Pancreas (tissue), 10 donors: ENCODE results near the gene PEA15. TPM values are rescaled to one million over a fixed set of nuclear protein-coding genes. Genes with fewer than 3 reads are reported as not detected.

Source experiments
- ATAC-seq, 4 donors: fragments of 200-7000 bp; cut with Tn5 transposase; one replicate each; pipeline versions ENCODE4 v1.8.0 to v1.9.1; 2020; ENCODE audit warnings: mild to moderate bottlenecking in 4 of 4, moderate library complexity in 4 of 4
- DNase-seq, 6 donors: peaks; one replicate each; pipeline ENCODE4 v3.0.0-alpha.2; 2020
- FAIRE-seq: peaks from 2 replicates; lab custom pipeline; 2012; peaks lifted over from hg19 to GRCh38; lab: Jason Lieb, UNC
- H3K27ac ChIP-seq, 4 donors: fragments of 200-600 bp; sonication (generic); 1 replicate in 3 of 4; 2 replicates in 1 of 4; pipeline versions ENCODE4 v1.5.0 to v1.8.0; 2020
- H3K27me3 ChIP-seq, 4 donors: fragments of 200-600 bp; one replicate each; pipeline ENCODE4 v1.8.0; 2021
- H3K36me3 ChIP-seq, 3 donors: fragments of 200-600 bp; sonication (generic) in 1 of 3; one replicate each; pipeline versions ENCODE4 v1.5.0 to v1.8.0; 2020 to 2021
- H3K4me1 ChIP-seq, 3 donors: fragments of 200-600 bp; one replicate each; pipeline ENCODE4 v1.8.0; 2021
- H3K4me3 ChIP-seq, 4 donors: fragments of 200-600 bp; sonication (generic) in 2 of 4; one replicate each; pipeline versions ENCODE4 v1.5.0 to v1.8.0; 2020 to 2021
- H3K9me3 ChIP-seq, 4 donors: fragments of 200-600 bp; one replicate each; pipeline ENCODE4 v1.8.0; 2021
- WGBS, 2 donors: extraction: QIAGEN DNeasy Blood & Tissue Kit; methylation state at CpG; one replicate each; pipeline ENCODE4 v1.1.7; 2013; 5-methylcytosine and 5-hydroxymethylcytosine counted together
- intact Hi-C, 3 donors: fragments of 100-400 bp; cut with DNase I; formaldehyde crosslinking; loops; one replicate each; pipeline versions ENCODE4 v1.11.1 to v1.14.2; 2022
- polyA plus RNA-seq, 2 donors: library from polyadenylated mRNA; stranded (reverse); fragments of 200-250 nt; gene quantifications; one replicate each; pipeline ENCODE4 v1.2.3, GENCODE V29; 2013
- total RNA-seq, 6 donors: library from RNA; stranded (reverse); fragmentation: NEBNext Ultra II Directional in 4 of 6; extraction: Animal tissue kit (Norgen Biotek cat#: 25700) in 4 of 6; gene quantifications; one replicate each; pipeline versions ENCODE4 v1.2.1 to v1.2.4, GENCODE V29; 2021 to 2023
- TF ChIP-seq, protein P1 (sequence below), 4 donors: fragments of 200-600 bp; sonication (generic) in 3 of 4; IDR thresholded peaks; one replicate each; pipeline versions ENCODE4 v1.5.0 to v1.8.0; 2021; ENCODE audit warnings: antibody characterized with exemption in 4 of 4
- donor health status: healthy with polysubstance abuse.
- donor health status: DM: no; HTN: no; CAD: no; lungs with moderate emphysema.
- donor health status: DM: no; HTN: no; CAD: no.
- donor health status: control.
- donor health status: control.
- donor health status: Bipolar disorder and iron deficiency.
- donor health status: DM: yes; HTN: yes; CAD: no.
- donor health status: DM: no; HTN: no; CAD: no.
- donor health status: DM: no; HTN: no; CAD: no.
- donor health status: DM: yes; HTN: yes; CAD: no.

Gene PEA15
- total and polyA plus RNA-seq, 8 donors: 15.0 to 52.3 (median 30.7) TPM

DNA sequence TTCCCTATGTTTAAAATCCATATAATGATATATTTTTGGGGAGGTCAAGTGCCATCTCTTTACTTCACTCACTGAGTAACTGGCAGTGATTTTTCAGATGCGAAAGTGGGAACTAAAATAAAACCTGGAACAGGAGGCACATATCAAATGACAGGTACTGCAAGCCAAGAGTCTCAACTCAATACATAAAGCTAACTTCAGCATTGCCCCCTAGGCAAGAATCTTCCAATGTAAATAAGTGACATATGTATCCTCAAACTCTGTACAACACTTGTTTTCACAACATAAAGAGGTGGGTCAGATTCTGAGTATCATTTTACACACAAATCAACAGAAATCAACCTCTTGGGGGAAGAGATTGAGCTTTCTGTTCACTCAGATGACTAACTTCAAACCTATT is 39.0 kb downstream of the PEA15 start:
- TF ChIP-seq, protein P1, sequence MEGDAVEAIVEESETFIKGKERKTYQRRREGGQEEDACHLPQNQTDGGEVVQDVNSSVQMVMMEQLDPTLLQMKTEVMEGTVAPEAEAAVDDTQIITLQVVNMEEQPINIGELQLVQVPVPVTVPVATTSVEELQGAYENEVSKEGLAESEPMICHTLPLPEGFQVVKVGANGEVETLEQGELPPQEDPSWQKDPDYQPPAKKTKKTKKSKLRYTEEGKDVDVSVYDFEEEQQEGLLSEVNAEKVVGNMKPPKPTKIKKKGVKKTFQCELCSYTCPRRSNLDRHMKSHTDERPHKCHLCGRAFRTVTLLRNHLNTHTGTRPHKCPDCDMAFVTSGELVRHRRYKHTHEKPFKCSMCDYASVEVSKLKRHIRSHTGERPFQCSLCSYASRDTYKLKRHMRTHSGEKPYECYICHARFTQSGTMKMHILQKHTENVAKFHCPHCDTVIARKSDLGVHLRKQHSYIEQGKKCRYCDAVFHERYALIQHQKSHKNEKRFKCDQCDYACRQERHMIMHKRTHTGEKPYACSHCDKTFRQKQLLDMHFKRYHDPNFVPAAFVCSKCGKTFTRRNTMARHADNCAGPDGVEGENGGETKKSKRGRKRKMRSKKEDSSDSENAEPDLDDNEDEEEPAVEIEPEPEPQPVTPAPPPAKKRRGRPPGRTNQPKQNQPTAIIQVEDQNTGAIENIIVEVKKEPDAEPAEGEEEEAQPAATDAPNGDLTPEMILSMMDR (IDR thresholded peaks at IDR 0.05): no peak
- H3K9me3 ChIP-seq: no peaks in the 10 kb centered on the region
- H3K27ac ChIP-seq: no peak overlapping the region
- 39 to 57% methylated on average over 1 of the region's 1 CpG for WGBS, 2 donors
- peaks cover 0 to 22% (median 4%) of the 10 kb centered on the region in 3 donors for H3K36me3 ChIP-seq
- DNase-seq: no peak
- H3K4me1 ChIP-seq: peaks cover 8 to 24% (median 16%) of the 10 kb centered on the region in 3 donors
- no peak for ATAC-seq
- no peak overlapping the region for H3K4me3 ChIP-seq
- H3K27me3 ChIP-seq: no peaks in the 10 kb centered on the region
- intact Hi-C loops: no loop called here
- FAIRE-seq: no peak

DNA sequence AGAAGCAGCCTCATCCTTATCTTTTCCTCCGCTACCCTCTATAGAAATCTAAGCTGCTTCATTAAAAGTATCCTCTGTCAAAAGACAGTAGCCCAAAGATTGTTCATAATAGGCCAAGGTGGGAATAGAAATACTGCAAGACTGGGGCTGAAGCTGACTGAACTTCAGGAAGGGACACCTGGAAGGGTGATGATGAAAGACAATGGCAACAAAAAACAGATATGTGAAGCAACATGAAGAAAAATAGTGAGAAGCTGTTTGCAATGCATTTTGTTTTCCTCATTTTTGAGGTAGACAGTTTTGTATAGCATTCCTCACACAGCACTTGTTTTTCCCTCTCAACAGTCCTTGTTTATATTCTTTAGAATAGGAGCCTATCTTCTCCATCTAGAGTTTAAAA is 40.2 kb downstream of the PEA15 start:
- Histone ChIP-seq H3K4me1 (peaks cover 8 to 24% (median 16%) of the 10 kb centered on the region in 3 donors), H3K9me3 (no peaks in the 10 kb centered on the region), H3K27ac (no peak overlapping the region), H3K36me3 (peaks cover 0 to 13% (median 0%) of the 10 kb centered on the region in 3 donors), H3K27me3 (no peaks in the 10 kb centered on the region), H3K4me3 (no peak overlapping the region)
- FAIRE-seq (no peak), ATAC-seq (no peak), DNase-seq (no peak)
- intact Hi-C loops: no loop called here
- TF ChIP-seq, protein P1 (IDR thresholded peaks at IDR 0.05): no peak
- WGBS, 2 donors: 44 to 47% methylated on average over 1 of the region's 1 CpG

DNA sequence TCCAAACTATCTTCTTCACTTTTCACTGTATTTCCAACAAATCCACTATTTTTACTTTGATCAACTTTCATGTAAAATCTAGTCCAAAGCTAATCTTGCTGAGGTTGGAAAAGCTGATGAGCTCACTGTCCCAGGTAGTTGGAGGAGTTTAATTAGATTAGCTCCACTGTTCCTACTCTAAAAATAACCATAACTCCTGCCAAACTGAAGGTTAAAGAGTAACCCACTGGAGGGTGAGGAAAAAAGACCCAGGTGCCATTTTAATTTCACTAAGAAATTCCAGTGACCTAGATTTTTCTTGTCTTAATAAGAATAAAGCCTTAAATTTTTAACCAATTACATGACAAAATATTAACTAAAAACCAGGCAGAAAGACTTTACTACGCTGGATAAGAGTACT is 41.9 kb downstream of the PEA15 start:
- no peak overlapping the region for H3K4me3 ChIP-seq
- ATAC-seq (peak; percentile 70 to 89 (median 84)), DNase-seq (peak in 1 of 6 donors; percentile 18), FAIRE-seq (no peak)
- no peaks in the 10 kb centered on the region for H3K27me3 ChIP-seq
- H3K36me3 ChIP-seq: peaks cover 0 to 6% (median 0%) of the 10 kb centered on the region in 3 donors
- 40 to 67% methylated on average over 1 of the region's 1 CpG for WGBS, 2 donors
- no peaks in the 10 kb centered on the region for H3K9me3 ChIP-seq
- H3K4me1 ChIP-seq: peaks cover 11 to 38% (median 25%) of the 10 kb centered on the region in 3 donors
- TF ChIP-seq, protein P1 (IDR thresholded peaks at IDR 0.05): no peak
- intact Hi-C loops: no loop called here
- H3K27ac ChIP-seq: peak overlapping the region in 3 of 4 donors; percentile 41 to 69 (median 69)

DNA sequence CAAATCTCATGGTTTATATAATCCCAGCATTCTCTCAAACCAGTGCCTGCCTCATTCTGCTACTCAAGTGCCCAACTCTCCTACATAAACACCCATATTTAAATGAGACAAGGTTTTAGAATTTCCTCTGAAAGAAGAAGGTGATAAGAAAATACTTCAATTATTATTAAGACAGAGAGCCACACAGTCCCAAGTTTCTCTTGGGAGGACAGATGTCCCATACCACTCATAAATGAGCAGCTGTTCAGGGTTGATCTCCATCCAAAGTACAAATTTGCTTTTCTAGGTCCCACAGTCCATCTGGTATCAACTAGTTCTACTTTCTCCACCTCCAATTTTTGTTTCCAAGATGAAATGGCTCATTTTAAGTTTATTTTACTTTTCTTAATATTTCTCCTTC is 45.8 kb downstream of the PEA15 start:
- ATAC-seq (no peak), DNase-seq (no peak), FAIRE-seq (no peak)
- TF ChIP-seq, protein P1 (IDR thresholded peaks at IDR 0.05): no peak
- Histone ChIP-seq H3K36me3 (no peaks in the 10 kb centered on the region), H3K4me3 (no peak overlapping the region), H3K27ac (peak overlapping the region in 1 of 4 donors; percentile 1), H3K4me1 (peaks cover 12 to 33% (median 25%) of the 10 kb centered on the region in 3 donors), H3K27me3 (no peaks in the 10 kb centered on the region), H3K9me3 (no peaks in the 10 kb centered on the region)
- intact Hi-C loops: loop anchor here in 2 of 3 donors (5.0 to 10.0 kb wide), 3 partner anchors 44 to 146 kb away; partner anchors contain the start of genes CASQ1 (in 1 of the 2) and PEA15 (in 1 of the 2)
